ENCODE results near the gene TMPRSS11D. TPM values are rescaled to one million over a fixed set of nuclear protein-coding genes. Genes with fewer than 3 reads are reported as not detected.

Gene TMPRSS11D
- total and polyA plus RNA-seq, 2 donors (not counting 1 experiment from before 2014, with no cell fraction given) = not detected

DNA sequence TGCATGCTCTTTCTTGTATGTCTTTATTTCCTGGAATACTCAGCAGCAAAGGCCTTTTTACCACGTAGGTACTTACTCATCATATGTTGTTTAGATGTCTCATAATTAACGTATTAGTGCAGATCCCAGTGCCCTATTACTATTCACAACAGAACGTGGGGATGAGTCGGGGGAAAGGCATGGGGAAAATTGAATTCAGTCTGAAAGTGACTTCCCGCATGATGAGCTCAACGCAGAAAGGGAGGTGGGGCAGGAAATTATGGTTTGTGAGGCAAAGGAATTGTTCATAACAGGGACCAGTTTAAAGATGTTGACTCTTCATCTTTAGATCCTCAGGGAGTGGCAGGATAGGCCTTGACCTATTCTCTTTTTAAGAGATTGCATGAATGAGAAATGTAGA lies 2.0 kb upstream of the TMPRSS11D start:
- H3K9me3 ChIP-seq (ENCODE audit: control insufficient read depth, insufficient read depth, low read depth, low read length) = no peaks in the 10 kb centered on the region
- TF ChIP-seq, protein P1, sequence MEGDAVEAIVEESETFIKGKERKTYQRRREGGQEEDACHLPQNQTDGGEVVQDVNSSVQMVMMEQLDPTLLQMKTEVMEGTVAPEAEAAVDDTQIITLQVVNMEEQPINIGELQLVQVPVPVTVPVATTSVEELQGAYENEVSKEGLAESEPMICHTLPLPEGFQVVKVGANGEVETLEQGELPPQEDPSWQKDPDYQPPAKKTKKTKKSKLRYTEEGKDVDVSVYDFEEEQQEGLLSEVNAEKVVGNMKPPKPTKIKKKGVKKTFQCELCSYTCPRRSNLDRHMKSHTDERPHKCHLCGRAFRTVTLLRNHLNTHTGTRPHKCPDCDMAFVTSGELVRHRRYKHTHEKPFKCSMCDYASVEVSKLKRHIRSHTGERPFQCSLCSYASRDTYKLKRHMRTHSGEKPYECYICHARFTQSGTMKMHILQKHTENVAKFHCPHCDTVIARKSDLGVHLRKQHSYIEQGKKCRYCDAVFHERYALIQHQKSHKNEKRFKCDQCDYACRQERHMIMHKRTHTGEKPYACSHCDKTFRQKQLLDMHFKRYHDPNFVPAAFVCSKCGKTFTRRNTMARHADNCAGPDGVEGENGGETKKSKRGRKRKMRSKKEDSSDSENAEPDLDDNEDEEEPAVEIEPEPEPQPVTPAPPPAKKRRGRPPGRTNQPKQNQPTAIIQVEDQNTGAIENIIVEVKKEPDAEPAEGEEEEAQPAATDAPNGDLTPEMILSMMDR (conservative IDR thresholded peaks at IDR 0.05 in 1 of 2, IDR thresholded peaks at IDR 0.05 in 1 of 2; ENCODE audit: low read depth in 1 of 2, low read length in 2 of 2) = no peak
- no peak for TF ChIP-seq EZH2 (IDR thresholded peaks at IDR 0.05; ENCODE audit: low read length, missing control alignments)
- H4K20me1 ChIP-seq (ENCODE audit: control insufficient read depth, extremely low read depth, insufficient read depth, low read length) = no peaks in the 10 kb centered on the region
- peak overlapping the region; percentile 29 for H3K4me2 ChIP-seq (ENCODE audit: extremely low read depth, insufficient read depth, low read length)
- H3K27ac ChIP-seq (ENCODE audit: insufficient read depth, low read length) = peak overlapping the region; percentile 88
- H3K4me3 ChIP-seq (replicated peaks in 1 of 4; ENCODE audit: control extremely low read depth in 1 of 4, insufficient read depth in 1 of 4, low read depth in 3 of 4, low read length in 4 of 4) = peak overlapping the region in 1 of 4 experiments; percentile 23
- H3K79me2 ChIP-seq (ENCODE audit: control insufficient read depth, insufficient read depth, low read length) = no peaks in the 10 kb centered on the region
- no peaks in the 10 kb centered on the region for H3K36me3 ChIP-seq (ENCODE audit: control insufficient read depth, insufficient read depth, low read length)
- no peak overlapping the region for H3K9ac ChIP-seq (ENCODE audit: insufficient read depth, low read length)
- H3K27me3 ChIP-seq (ENCODE audit: control insufficient read depth, insufficient read depth, low read length) = no peaks in the 10 kb centered on the region
- peak overlapping the region; percentile 75 for H2AFZ ChIP-seq (ENCODE audit: low read length)
- peak; percentile 82 to 97 for DNase-seq (ENCODE audit: low read depth in 2 of 2)
- peaks cover 9% of the 10 kb centered on the region for H3K4me1 ChIP-seq (ENCODE audit: control insufficient read depth, extremely low read depth, insufficient read depth, low read length)

DNA sequence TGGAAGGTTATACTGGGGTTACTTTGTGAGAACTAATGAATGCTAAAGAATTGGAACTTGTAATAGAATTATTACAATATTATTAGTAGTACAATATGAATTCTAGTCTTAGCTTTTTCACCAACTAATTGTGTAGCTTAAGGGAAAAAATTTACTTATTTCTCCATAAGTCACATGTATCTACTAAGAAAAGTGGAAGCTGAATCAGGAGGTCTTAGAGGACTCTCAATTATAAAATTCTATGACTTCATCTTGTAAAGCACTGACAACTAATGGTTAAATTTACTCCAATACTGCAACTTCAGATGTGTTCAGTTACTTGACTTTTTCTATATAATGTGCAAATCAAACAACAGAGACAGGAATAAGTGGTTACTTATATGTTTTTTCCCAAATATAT lies 899 bp upstream of the TMPRSS11D start:
- Histone ChIP-seq H2AFZ (ENCODE audit: low read length) (peak overlapping the region; percentile 3), H3K9ac (ENCODE audit: insufficient read depth, low read length) (no peak overlapping the region), H3K4me2 (ENCODE audit: extremely low read depth, insufficient read depth, low read length) (no peak overlapping the region), H3K27me3 (ENCODE audit: control insufficient read depth, insufficient read depth, low read length) (no peaks in the 10 kb centered on the region), H3K9me3 (ENCODE audit: control insufficient read depth, insufficient read depth, low read depth, low read length) (no peaks in the 10 kb centered on the region), H3K36me3 (ENCODE audit: control insufficient read depth, insufficient read depth, low read length) (no peaks in the 10 kb centered on the region), H3K79me2 (ENCODE audit: control insufficient read depth, insufficient read depth, low read length) (no peaks in the 10 kb centered on the region), H3K4me3 (replicated peaks in 1 of 4; ENCODE audit: control extremely low read depth in 1 of 4, insufficient read depth in 1 of 4, low read depth in 3 of 4, low read length in 4 of 4) (no peak overlapping the region), H3K27ac (ENCODE audit: insufficient read depth, low read length) (peak overlapping the region; percentile 88), H4K20me1 (ENCODE audit: control insufficient read depth, extremely low read depth, insufficient read depth, low read length) (no peaks in the 10 kb centered on the region), H3K4me1 (ENCODE audit: control insufficient read depth, extremely low read depth, insufficient read depth, low read length) (peaks cover 9% of the 10 kb centered on the region)
- TF ChIP-seq, protein P1 (conservative IDR thresholded peaks at IDR 0.05 in 1 of 2, IDR thresholded peaks at IDR 0.05 in 1 of 2; ENCODE audit: low read depth in 1 of 2, low read length in 2 of 2) = no peak
- no peak for TF ChIP-seq EZH2 (IDR thresholded peaks at IDR 0.05; ENCODE audit: low read length, missing control alignments)
- no peak for DNase-seq (ENCODE audit: low read depth in 2 of 2)

DNA sequence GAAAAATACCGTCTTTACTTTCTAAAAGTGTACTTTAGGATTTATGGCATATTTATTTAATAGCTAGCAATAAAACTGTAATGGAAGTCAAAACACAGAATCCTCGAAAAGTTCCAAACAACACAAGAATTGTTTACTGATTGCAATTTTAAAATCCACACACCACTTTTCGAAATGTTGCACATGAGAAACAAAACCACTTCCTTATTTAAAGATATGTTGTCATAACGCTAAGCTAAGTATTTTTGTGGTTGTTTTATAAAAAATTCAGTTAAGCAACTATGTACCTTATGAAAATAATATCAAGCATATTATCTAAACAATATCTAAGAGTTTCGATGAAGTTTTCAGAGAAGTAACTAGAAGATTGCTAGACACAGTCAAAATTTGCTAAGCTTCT lies 344 bp downstream of the TMPRSS11D start:
- H3K27ac ChIP-seq (ENCODE audit: insufficient read depth, low read length) = no peak overlapping the region
- H3K9ac ChIP-seq (ENCODE audit: insufficient read depth, low read length) = no peak overlapping the region
- no peak for TF ChIP-seq EZH2 (IDR thresholded peaks at IDR 0.05; ENCODE audit: low read length, missing control alignments)
- TF ChIP-seq, protein P1 (conservative IDR thresholded peaks at IDR 0.05 in 1 of 2, IDR thresholded peaks at IDR 0.05 in 1 of 2; ENCODE audit: low read depth in 1 of 2, low read length in 2 of 2) = no peak
- H3K4me1 ChIP-seq (ENCODE audit: control insufficient read depth, extremely low read depth, insufficient read depth, low read length) = peaks cover 9% of the 10 kb centered on the region
- no peaks in the 10 kb centered on the region for H3K27me3 ChIP-seq (ENCODE audit: control insufficient read depth, insufficient read depth, low read length)
- no peaks in the 10 kb centered on the region for H3K36me3 ChIP-seq (ENCODE audit: control insufficient read depth, insufficient read depth, low read length)
- no peaks in the 10 kb centered on the region for H4K20me1 ChIP-seq (ENCODE audit: control insufficient read depth, extremely low read depth, insufficient read depth, low read length)
- H3K4me3 ChIP-seq (replicated peaks in 1 of 4; ENCODE audit: control extremely low read depth in 1 of 4, insufficient read depth in 1 of 4, low read depth in 3 of 4, low read length in 4 of 4) = no peak overlapping the region
- no peaks in the 10 kb centered on the region for H3K9me3 ChIP-seq (ENCODE audit: control insufficient read depth, insufficient read depth, low read depth, low read length)
- H3K79me2 ChIP-seq (ENCODE audit: control insufficient read depth, insufficient read depth, low read length) = no peaks in the 10 kb centered on the region
- H3K4me2 ChIP-seq (ENCODE audit: extremely low read depth, insufficient read depth, low read length) = no peak overlapping the region
- no peak for DNase-seq (ENCODE audit: low read depth in 2 of 2)
- no peak overlapping the region for H2AFZ ChIP-seq (ENCODE audit: low read length)
